BE2C (cell line): Measurements from ENCODE around the gene KIF19.
A peak's percentile ranks its signal among the peaks of the same experiment; 100 is the strongest.

Source experiments
- DNase-seq: peaks from one replicate; pipeline ENCODE4 v3.0.0-alpha.2; 2020
- H3K27me3 ChIP-seq: fragments of 250-450 bp; sonication (Bioruptor Pico); 2 replicates; pipeline ENCODE4 v1.5.1; 2020; ENCODE audit warnings: mild to moderate bottlenecking
- H3K36me3 ChIP-seq: fragments of 250-450 bp; sonication (Bioruptor Pico); 2 replicates; pipeline ENCODE4 v1.5.1; 2020; ENCODE audit warnings: mild to moderate bottlenecking
- H3K4me1 ChIP-seq: fragments of 250-450 bp; sonication (Bioruptor Pico); 2 replicates; pipeline ENCODE4 v1.5.1; 2020
- H3K4me3 ChIP-seq: 2 replicates; pipeline ENCODE4 v1.5.1; 2011; ENCODE audit warnings: low read depth, low read length
- H3K9me3 ChIP-seq: fragments of 250-450 bp; sonication (Bioruptor Pico); 2 replicates; pipeline ENCODE4 v1.5.1; 2020
- TF ChIP-seq, protein P1 (sequence below): IDR thresholded peaks from 2 replicates; pipeline ENCODE4 v1.5.1; 2012; ENCODE audit warnings: mild to moderate bottlenecking, low read depth, low read length

Gene KIF19

GRCh38 chr17:74345433-74346241 lies 19.6 kb downstream of the KIF19 start:
- H3K4me1 ChIP-seq = no peaks in the 10 kb centered on the region
- H3K36me3 ChIP-seq = no peaks in the 10 kb centered on the region
- peaks cover 58% of the 10 kb centered on the region for H3K27me3 ChIP-seq
- TF ChIP-seq, protein P1, sequence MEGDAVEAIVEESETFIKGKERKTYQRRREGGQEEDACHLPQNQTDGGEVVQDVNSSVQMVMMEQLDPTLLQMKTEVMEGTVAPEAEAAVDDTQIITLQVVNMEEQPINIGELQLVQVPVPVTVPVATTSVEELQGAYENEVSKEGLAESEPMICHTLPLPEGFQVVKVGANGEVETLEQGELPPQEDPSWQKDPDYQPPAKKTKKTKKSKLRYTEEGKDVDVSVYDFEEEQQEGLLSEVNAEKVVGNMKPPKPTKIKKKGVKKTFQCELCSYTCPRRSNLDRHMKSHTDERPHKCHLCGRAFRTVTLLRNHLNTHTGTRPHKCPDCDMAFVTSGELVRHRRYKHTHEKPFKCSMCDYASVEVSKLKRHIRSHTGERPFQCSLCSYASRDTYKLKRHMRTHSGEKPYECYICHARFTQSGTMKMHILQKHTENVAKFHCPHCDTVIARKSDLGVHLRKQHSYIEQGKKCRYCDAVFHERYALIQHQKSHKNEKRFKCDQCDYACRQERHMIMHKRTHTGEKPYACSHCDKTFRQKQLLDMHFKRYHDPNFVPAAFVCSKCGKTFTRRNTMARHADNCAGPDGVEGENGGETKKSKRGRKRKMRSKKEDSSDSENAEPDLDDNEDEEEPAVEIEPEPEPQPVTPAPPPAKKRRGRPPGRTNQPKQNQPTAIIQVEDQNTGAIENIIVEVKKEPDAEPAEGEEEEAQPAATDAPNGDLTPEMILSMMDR = no peak
- H3K4me3 ChIP-seq = no peak overlapping the region
- DNase-seq = no peak
- H3K9me3 ChIP-seq = no peaks in the 10 kb centered on the region

GRCh38 chr17:74347646-74348045 lies 21.6 kb downstream of the KIF19 start:
- H3K4me1 ChIP-seq = no peaks in the 10 kb centered on the region
- H3K27me3 ChIP-seq = peaks cover 78% of the 10 kb centered on the region
- no peaks in the 10 kb centered on the region for H3K9me3 ChIP-seq
- no peak for DNase-seq
- H3K36me3 ChIP-seq = no peaks in the 10 kb centered on the region
- TF ChIP-seq, protein P1 = no peak
- no peak overlapping the region for H3K4me3 ChIP-seq

GRCh38 chr17:74349120-74349519 lies 23.1 kb downstream of the KIF19 start:
- Histone ChIP-seq H3K4me1 (no peaks in the 10 kb centered on the region), H3K27me3 (peaks cover 92% of the 10 kb centered on the region), H3K9me3 (no peaks in the 10 kb centered on the region), H3K4me3 (no peak overlapping the region), H3K36me3 (no peaks in the 10 kb centered on the region)
- TF ChIP-seq, protein P1 = no peak
- DNase-seq = no peak

DNA sequence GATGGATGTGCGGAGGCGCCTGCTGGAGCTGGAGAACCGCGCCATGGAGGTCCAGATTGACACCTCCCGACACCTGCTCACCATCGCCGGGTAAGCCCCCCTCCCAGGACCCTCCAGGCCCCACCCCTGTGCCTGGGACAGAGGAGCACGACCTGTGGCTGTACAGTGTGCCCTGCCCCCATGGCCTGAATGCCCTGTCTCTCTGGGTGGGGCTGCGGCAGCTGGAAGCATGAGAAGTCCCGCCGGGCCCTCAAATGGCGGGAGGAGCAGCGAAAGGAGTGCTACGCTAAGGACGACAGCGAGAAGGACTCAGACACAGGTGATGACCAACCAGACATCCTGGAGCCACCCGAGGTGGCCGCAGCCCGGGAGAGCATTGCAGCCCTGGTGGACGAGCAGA lies 24.5 kb downstream of the KIF19 start:
- Histone ChIP-seq H3K4me1 (no peaks in the 10 kb centered on the region), H3K4me3 (no peak overlapping the region), H3K36me3 (no peaks in the 10 kb centered on the region), H3K9me3 (no peaks in the 10 kb centered on the region), H3K27me3 (peaks cover 98% of the 10 kb centered on the region)
- DNase-seq = no peak
- TF ChIP-seq, protein P1 = no peak

DNA sequence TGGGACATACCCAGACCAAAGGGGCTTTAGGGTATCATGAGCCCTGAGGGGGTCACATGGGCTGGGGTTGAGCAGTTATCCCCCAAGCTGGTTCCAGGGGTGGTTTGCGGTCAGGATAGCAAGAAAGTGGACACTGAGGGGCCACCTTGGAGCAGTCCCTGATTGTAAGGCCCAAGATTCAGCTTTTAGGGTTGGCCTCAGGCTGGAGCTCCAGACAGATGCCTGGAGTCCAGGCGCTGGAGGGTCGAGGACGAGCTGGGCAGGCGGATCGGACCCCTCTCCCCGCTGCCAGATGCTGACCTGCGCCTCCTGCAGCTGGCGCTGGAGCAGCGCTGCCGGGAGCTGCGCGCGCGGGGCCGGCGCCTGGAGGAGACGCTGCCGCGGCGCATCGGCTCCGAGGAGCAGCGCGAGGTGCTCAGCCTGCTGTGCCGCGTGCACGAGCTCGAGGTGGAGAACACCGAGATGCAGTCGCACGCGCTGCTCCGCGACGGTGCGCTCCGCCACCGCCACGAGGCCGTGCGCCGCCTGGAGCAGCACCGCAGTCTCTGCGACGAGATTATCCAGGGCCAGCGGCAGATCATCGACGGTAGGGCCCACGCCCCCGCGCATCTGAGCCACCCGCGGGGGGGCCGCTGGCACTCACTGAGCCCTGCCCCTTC lies 25.7 kb downstream of the KIF19 start:
- H3K4me3 ChIP-seq = no peak overlapping the region
- DNase-seq = peak; percentile 37

More for the DNA sequence above, 25.7 kb downstream of the KIF19 start:
- H3K9me3 ChIP-seq = no peaks in the 10 kb centered on the region
- no peaks in the 10 kb centered on the region for H3K36me3 ChIP-seq
- no peaks in the 10 kb centered on the region for H3K4me1 ChIP-seq
- peaks cover 100% of the 10 kb centered on the region for H3K27me3 ChIP-seq
- TF ChIP-seq, protein P1 = 0 out of 2 replicates have a peak, but pooled peaks have one; percentile 10
